NCI-H2107 (cell line): Measurements from ENCODE around the gene HAO1.
"Not testable (repeated sequence)": the region's sequence is repeated elsewhere in the genome, so short reads cannot be mapped to it uniquely, and the experiment has no call there.

Experiments used
- DNase-seq: peaks from one replicate; lab custom pipeline; 2025; lab: John Stamatoyannopoulos, UW

The HAO1 gene

GRCh38 chr20:7855545-7855944 lies 84.7 kb downstream of the HAO1 start:
- no peak for DNase-seq

GRCh38 chr20:7853493-7853892 lies 86.8 kb downstream of the HAO1 start:
- no peak for DNase-seq

- no peak for DNase-seq
Measured at GRCh38 chr20:7850775-7851490, 89.3 kb downstream of the HAO1 start.

- no peak for DNase-seq
Measured at GRCh38 chr20:7849675-7850074, 90.6 kb downstream of the HAO1 start.

- no peak for DNase-seq
Measured at GRCh38 chr20:7848351-7848750, 91.9 kb downstream of the HAO1 start.

- DNase-seq = no peak
Measured at GRCh38 chr20:7843613-7844012, 96.6 kb downstream of the HAO1 start.

GRCh38 chr20:7841971-7842310 lies 98.3 kb downstream of the HAO1 start:
- DNase-seq = no peak

GRCh38 chr20:7841291-7841970 lies 98.8 kb downstream of the HAO1 start:
- no peak for DNase-seq

- DNase-seq = no peak
Measured at GRCh38 chr20:7836076-7836475, 104.2 kb downstream of the HAO1 start.

- not testable (repeated sequence) for DNase-seq
Measured at GRCh38 chr20:7834441-7834840, 105.8 kb downstream of the HAO1 start.
